GM18508 (cell line): ENCODE results near the gene DENND5B.
"Not testable (repeated sequence)": the region's sequence is repeated elsewhere in the genome, so short reads cannot be mapped to it uniquely, and the experiment has no call there.

Experiments
- ATAC-seq: cut with Tn5 transposase; IDR thresholded peaks from one replicate; pipeline ENCODE4 v1.9.1; 2021; ENCODE audit warnings: moderate number of reproducible peaks; ENCODE audit not compliant: insufficient read depth, unreplicated experiment

The DENND5B gene

GRCh38 chr12:31478898-31479297 is 112.0 kb downstream of the DENND5B start:
- no peak for ATAC-seq

GRCh38 chr12:31478425-31478824 is 112.5 kb downstream of the DENND5B start:
- no peak for ATAC-seq

- ATAC-seq = peak; percentile 66
Measured at GRCh38 chr12:31477687-31478086, 113.2 kb downstream of the DENND5B start.

- ATAC-seq = no peak
Measured at GRCh38 chr12:31476437-31476836, 114.5 kb downstream of the DENND5B start.

GRCh38 chr12:31475610-31476009 is 115.3 kb downstream of the DENND5B start:
- ATAC-seq = not testable (repeated sequence)

GRCh38 chr12:31474751-31475150 is 116.2 kb downstream of the DENND5B start:
- ATAC-seq = no peak

GRCh38 chr12:31471823-31472222 is 119.1 kb downstream of the DENND5B start:
- ATAC-seq = no peak

- ATAC-seq = no peak
Measured at GRCh38 chr12:31471051-31471450, 119.9 kb downstream of the DENND5B start.

GRCh38 chr12:31470459-31470858 is 120.5 kb downstream of the DENND5B start:
- no peak for ATAC-seq

GRCh38 chr12:31466768-31467167 is 124.2 kb downstream of the DENND5B start:
- ATAC-seq = no peak

GRCh38 chr12:31465002-31465401 is 125.9 kb downstream of the DENND5B start:
- ATAC-seq = no peak

GRCh38 chr12:31460024-31460423 is 130.9 kb downstream of the DENND5B start:
- ATAC-seq = no peak

- no peak for ATAC-seq
Measured at GRCh38 chr12:31456562-31456961, 134.4 kb downstream of the DENND5B start.

- ATAC-seq = no peak
Measured at GRCh38 chr12:31444736-31445135, 146.2 kb downstream of the DENND5B start.

GRCh38 chr12:31440586-31440985 is 150.3 kb downstream of the DENND5B start:
- no peak for ATAC-seq

- no peak for ATAC-seq
Measured at GRCh38 chr12:31440134-31440533, 150.8 kb downstream of the DENND5B start.

GRCh38 chr12:31431721-31432240 is 159.2 kb downstream of the DENND5B start:
- no peak for ATAC-seq

- no peak for ATAC-seq
Measured at GRCh38 chr12:31423405-31423804, 167.5 kb downstream of the DENND5B start.

- ATAC-seq = no peak
Measured at GRCh38 chr12:31412292-31412801, 178.6 kb downstream of the DENND5B start.

GRCh38 chr12:31408763-31409162 is 182.2 kb downstream of the DENND5B start:
- ATAC-seq = no peak

- ATAC-seq = no peak
Measured at GRCh38 chr12:31407562-31407961, 183.4 kb downstream of the DENND5B start.

GRCh38 chr12:31406345-31406744 is 184.6 kb downstream of the DENND5B start:
- peak; percentile 58 for ATAC-seq

- no peak for ATAC-seq
Measured at GRCh38 chr12:31405021-31405420, 185.9 kb downstream of the DENND5B start.
